Activated CD8-positive, alpha-beta T cell treated with anti-CD3 and anti-CD28 coated beads for 36 hours (primary cell): Measurements from ENCODE around the gene FERMT3. TPM values are rescaled to one million over a fixed set of nuclear protein-coding genes. Genes with fewer than 3 reads are reported as not detected.

ENCODE experiments used
- ATAC-seq: fragments of 200-7000 bp; cut with Tn5 transposase; one replicate; pipeline ENCODE4 v1.10.0; 2021; ENCODE audit warnings: mild to moderate bottlenecking, moderate library complexity
- CTCF ChIA-PET: fragments of 350-600 bp; sonication (Branson Sonifier 250); formaldehyde crosslinking; loops from one replicate; lab custom pipeline; 2021; ENCODE audit warnings: antibody characterized with exemption; lab: Charles Lee
- POLR2A ChIA-PET: fragments of 350-600 bp; sonication (Branson Sonifier 250); formaldehyde crosslinking; loops from one replicate; lab custom pipeline; 2021; ENCODE audit warnings: antibody characterized with exemption; lab: Charles Lee
- DNase-seq: peaks from one replicate; pipeline ENCODE4 v3.0.0-alpha.2; 2020
- H3K27ac Mint-ChIP-seq: one replicate; pipeline ENCODE4 v1.8.0; 2021; ENCODE audit warnings: mild to moderate bottlenecking, mixed read lengths
- H3K27me3 Mint-ChIP-seq: one replicate; pipeline ENCODE4 v1.8.0; 2021; ENCODE audit warnings: mixed read lengths
- H3K36me3 Mint-ChIP-seq: one replicate; pipeline ENCODE4 v1.8.0; 2021; ENCODE audit warnings: low read depth, mixed read lengths
- H3K4me1 Mint-ChIP-seq: one replicate; pipeline ENCODE4 v1.8.0; 2021; ENCODE audit warnings: low read depth, mixed read lengths
- H3K4me3 Mint-ChIP-seq: one replicate; pipeline ENCODE4 v1.8.0; 2021; ENCODE audit warnings: mild to moderate bottlenecking, moderate library complexity, mixed read lengths
- H3K9me3 Mint-ChIP-seq: one replicate; pipeline ENCODE4 v1.8.0; 2021; ENCODE audit warnings: mixed read lengths
- intact Hi-C: fragments of 100-400 bp; cut with micrococcal nuclease; formaldehyde crosslinking; loops from one replicate; pipeline ENCODE4 v1.10.0; 2022
- total RNA-seq, 2 experiments: library from RNA; stranded (reverse); gene quantifications; one replicate each; pipeline ENCODE4 v1.2.3, GENCODE V29; 2021
- TF ChIP-seq, protein P1 (sequence below): fragments of 200-600 bp; IDR thresholded peaks from one replicate; pipeline ENCODE4 v1.8.0; 2022; ENCODE audit warnings: antibody characterized with exemption, mild to moderate bottlenecking

FERMT3 gene
- total RNA-seq, 2 experiments from 2014 or later, result 210 to 214 TPM

DNA sequence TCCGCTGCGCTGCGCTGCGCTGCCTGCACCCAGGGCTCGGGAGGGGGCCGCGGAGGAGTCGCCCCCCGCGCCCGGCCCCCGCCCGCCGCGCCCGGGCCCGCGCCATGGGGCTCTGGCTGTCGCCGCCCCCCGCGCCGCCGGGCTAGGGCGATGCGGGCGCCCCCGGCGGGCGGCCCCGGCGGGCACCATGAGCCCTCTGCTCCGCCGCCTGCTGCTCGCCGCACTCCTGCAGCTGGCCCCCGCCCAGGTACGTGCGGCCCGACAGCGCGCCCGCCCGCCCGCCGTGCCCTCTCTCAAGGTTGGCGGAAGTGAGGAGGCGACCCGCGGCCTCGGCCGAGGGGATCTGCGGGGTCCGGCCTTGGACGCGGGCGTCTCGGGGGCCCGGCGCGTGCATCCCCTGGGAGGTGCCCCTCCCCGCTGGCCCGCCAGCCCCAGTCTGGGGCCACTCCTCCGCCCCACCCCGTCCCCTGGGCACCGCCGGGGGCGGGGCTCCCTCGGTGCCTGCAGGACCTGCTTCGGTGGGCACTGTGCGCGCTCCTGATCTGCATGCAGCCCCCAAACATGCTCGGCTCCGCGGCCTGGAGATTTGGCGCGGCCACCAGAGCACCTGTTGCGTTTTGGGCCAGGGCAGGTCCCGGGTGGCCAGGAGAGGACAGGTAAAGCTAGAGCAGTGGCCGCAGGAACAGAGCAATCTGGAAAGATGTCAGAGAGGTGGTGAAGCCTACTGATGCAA lies 28.3 kb downstream of the FERMT3 start:
- H3K27me3 Mint-ChIP-seq, result no peaks in the 10 kb centered on the region
- POLR2A ChIA-PET, result interaction anchor here (1.5 to 3.0 kb wide), 3 partner anchors 7 to 11 kb away, joined by 5 to 16 read pairs (median 6); partner anchors contain the start of gene PPP1R14B
- H3K9me3 Mint-ChIP-seq, result no peaks in the 10 kb centered on the region
- H3K4me1 Mint-ChIP-seq, result peaks cover 35% of the 10 kb centered on the region
- intact Hi-C loops, result no loop called here
- TF ChIP-seq, protein P1, sequence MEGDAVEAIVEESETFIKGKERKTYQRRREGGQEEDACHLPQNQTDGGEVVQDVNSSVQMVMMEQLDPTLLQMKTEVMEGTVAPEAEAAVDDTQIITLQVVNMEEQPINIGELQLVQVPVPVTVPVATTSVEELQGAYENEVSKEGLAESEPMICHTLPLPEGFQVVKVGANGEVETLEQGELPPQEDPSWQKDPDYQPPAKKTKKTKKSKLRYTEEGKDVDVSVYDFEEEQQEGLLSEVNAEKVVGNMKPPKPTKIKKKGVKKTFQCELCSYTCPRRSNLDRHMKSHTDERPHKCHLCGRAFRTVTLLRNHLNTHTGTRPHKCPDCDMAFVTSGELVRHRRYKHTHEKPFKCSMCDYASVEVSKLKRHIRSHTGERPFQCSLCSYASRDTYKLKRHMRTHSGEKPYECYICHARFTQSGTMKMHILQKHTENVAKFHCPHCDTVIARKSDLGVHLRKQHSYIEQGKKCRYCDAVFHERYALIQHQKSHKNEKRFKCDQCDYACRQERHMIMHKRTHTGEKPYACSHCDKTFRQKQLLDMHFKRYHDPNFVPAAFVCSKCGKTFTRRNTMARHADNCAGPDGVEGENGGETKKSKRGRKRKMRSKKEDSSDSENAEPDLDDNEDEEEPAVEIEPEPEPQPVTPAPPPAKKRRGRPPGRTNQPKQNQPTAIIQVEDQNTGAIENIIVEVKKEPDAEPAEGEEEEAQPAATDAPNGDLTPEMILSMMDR, result no peak
- peak overlapping the region; percentile 88 for H3K4me3 Mint-ChIP-seq
- peak; percentile 58 for ATAC-seq
- DNase-seq, result peak; percentile 70
- CTCF ChIA-PET, result no interaction called here
- H3K27ac Mint-ChIP-seq, result peak overlapping the region; percentile 83
- H3K36me3 Mint-ChIP-seq, result peaks cover 23% of the 10 kb centered on the region

- Mint-ChIP-seq H3K4me3 (peak overlapping the region; percentile 88), H3K9me3 (no peaks in the 10 kb centered on the region), H3K4me1 (peaks cover 37% of the 10 kb centered on the region), H3K27me3 (no peaks in the 10 kb centered on the region), H3K27ac (peak overlapping the region; percentile 83), H3K36me3 (peaks cover 28% of the 10 kb centered on the region)
- ATAC-seq (no peak), DNase-seq (no peak)
- intact Hi-C loops, result no loop called here
- TF ChIP-seq, protein P1, result no peak
- POLR2A ChIA-PET, result interaction anchor here (0.7 to 3.0 kb wide), 5 partner anchors 8 to 54 kb away, joined by 3 to 16 read pairs (median 5); partner anchors contain the start of gene PPP1R14B
- CTCF ChIA-PET, result no interaction called here
These were observed 29.1 kb downstream of the FERMT3 start for GRCh38 chr11:64235437-64236161.

DNA sequence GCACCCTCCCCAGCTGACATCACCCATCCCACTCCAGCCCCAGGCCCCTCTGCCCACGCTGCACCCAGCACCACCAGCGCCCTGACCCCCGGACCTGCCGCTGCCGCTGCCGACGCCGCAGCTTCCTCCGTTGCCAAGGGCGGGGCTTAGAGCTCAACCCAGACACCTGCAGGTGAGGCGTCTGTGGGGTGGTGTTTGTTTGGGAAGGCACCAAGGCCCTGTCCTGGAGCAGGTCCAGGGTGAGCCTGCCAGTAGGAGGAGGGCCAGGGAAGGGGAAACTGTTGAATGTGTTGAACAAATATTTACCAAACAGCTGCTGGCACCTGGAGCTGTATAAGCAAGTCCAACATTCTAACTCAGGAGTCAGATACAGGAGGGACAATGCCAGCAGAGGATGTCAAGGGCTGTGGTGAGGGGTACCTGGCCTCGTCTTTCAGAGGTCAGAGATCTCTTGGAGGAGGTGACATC lies 31.0 kb downstream of the FERMT3 start:
- ChIA-PET POLR2A (interaction anchor here (1.1 to 3.0 kb wide), 4 partner anchors 8 to 14 kb away, joined by 3 to 16 read pairs (median 8); partner anchors contain the start of gene PPP1R14B), CTCF (interaction anchor here (0.6 to 2.2 kb wide), 3 partner anchors 11 to 67 kb away, joined by 3 to 10 read pairs (median 3); partner anchors contain the start of genes NUDT22, PLCB3 and TRPT1)
- H3K27me3 Mint-ChIP-seq, result no peaks in the 10 kb centered on the region
- H3K27ac Mint-ChIP-seq, result peak overlapping the region; percentile 57
- DNase-seq (no peak), ATAC-seq (no peak)
- H3K9me3 Mint-ChIP-seq, result no peaks in the 10 kb centered on the region
- TF ChIP-seq, protein P1, result no peak
- peaks cover 31% of the 10 kb centered on the region for H3K36me3 Mint-ChIP-seq
- H3K4me3 Mint-ChIP-seq, result peak overlapping the region; percentile 15
- intact Hi-C loops, result no loop called here
- H3K4me1 Mint-ChIP-seq, result peaks cover 33% of the 10 kb centered on the region

GRCh38 chr11:64238076-64238475 lies 31.6 kb downstream of the FERMT3 start:
- DNase-seq (no peak), ATAC-seq (no peak)
- Mint-ChIP-seq H3K27ac (peak overlapping the region; percentile 98), H3K4me1 (peaks cover 38% of the 10 kb centered on the region), H3K4me3 (no peak overlapping the region), H3K27me3 (no peaks in the 10 kb centered on the region), H3K9me3 (no peaks in the 10 kb centered on the region), H3K36me3 (peaks cover 35% of the 10 kb centered on the region)
- CTCF ChIA-PET, result interaction anchor here (0.6 to 2.2 kb wide), 4 partner anchors 11 to 66 kb away, joined by 3 to 10 read pairs (median 4); partner anchors contain the start of genes FERMT3, NUDT22 and TRPT1
- POLR2A ChIA-PET, result interaction anchor here (0.9 to 2.7 kb wide), 11 partner anchors 9 to 80 kb away, joined by 3 to 12 read pairs (median 3); partner anchors contain the start of genes FERMT3, PLCB3, PRDX5 and TRMT112
- TF ChIP-seq, protein P1, result no peak
- intact Hi-C loops, result no loop called here
